WTC11 (cell line): Measurements from ENCODE around the gene BCL2L1.

Source experiments
- FOXJ3 ChIP-seq: sonication (generic); formaldehyde crosslinking; IDR thresholded peaks from 2 replicates; pipeline ENCODE4 v1.9.0; 2021; ENCODE audit warnings: missing genetic modification reagents, mild to moderate bottlenecking, borderline replicate concordance
- JUN ChIP-seq: sonication (generic); formaldehyde crosslinking; IDR thresholded peaks from 2 replicates; pipeline ENCODE4 v1.8.0; 2023; ENCODE audit warnings: mild to moderate bottlenecking, missing genetic modification reagents
- ZNF423 ChIP-seq: fragments of 250-450 bp; sonication (Bioruptor Pico); IDR thresholded peaks from 2 replicates; pipeline ENCODE4 v2.1.2; 2022; ENCODE audit warnings: mild to moderate bottlenecking, moderate library complexity
- TF ChIP-seq, protein P1 (sequence below): fragments of 200-600 bp; IDR thresholded peaks from 2 replicates; pipeline ENCODE4 v1.8.0; 2022; ENCODE audit warnings: antibody characterized with exemption
- TF ChIP-seq, protein P2 (sequence below): sonication (generic); formaldehyde crosslinking; IDR thresholded peaks from 2 replicates; pipeline ENCODE4 v1.8.1; 2022; ENCODE audit warnings: low read depth, missing genetic modification reagents, borderline replicate concordance
- TF ChIP-seq, protein P3 (sequence below): sonication (generic); formaldehyde crosslinking; IDR thresholded peaks from 2 replicates; pipeline ENCODE4 v1.8.1; 2023; ENCODE audit warnings: mild to moderate bottlenecking, missing genetic modification reagents

DNA sequence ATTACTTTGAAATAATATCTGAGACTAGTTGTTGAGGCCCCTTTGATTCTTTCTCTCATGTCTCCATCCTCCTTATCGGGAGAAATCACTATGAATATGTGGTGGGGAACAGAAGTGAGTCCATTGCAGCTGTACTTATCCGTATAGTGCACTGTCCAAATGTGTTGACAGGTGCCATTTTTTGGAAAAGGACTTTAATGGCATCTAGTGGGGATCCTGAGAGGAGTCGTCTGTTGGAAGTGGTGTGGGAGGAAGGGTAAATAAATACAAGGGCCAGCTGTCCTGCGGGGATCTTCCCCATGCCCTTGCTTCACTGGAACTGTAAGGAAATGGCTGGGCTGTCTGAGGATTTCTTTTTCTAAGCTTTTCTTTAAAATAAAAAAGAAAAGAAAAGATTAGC, 35.9 kb upstream of the BCL2L1 start:
- TF ChIP-seq FOXJ3 (CRISPR knock-in tag) (no peak), JUN (CRISPR knock-in tag) (no peak), ZNF423 (CRISPR knock-in tag) (no peak)
- TF ChIP-seq, protein P1, sequence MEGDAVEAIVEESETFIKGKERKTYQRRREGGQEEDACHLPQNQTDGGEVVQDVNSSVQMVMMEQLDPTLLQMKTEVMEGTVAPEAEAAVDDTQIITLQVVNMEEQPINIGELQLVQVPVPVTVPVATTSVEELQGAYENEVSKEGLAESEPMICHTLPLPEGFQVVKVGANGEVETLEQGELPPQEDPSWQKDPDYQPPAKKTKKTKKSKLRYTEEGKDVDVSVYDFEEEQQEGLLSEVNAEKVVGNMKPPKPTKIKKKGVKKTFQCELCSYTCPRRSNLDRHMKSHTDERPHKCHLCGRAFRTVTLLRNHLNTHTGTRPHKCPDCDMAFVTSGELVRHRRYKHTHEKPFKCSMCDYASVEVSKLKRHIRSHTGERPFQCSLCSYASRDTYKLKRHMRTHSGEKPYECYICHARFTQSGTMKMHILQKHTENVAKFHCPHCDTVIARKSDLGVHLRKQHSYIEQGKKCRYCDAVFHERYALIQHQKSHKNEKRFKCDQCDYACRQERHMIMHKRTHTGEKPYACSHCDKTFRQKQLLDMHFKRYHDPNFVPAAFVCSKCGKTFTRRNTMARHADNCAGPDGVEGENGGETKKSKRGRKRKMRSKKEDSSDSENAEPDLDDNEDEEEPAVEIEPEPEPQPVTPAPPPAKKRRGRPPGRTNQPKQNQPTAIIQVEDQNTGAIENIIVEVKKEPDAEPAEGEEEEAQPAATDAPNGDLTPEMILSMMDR, result no peak
- TF ChIP-seq, protein P2, sequence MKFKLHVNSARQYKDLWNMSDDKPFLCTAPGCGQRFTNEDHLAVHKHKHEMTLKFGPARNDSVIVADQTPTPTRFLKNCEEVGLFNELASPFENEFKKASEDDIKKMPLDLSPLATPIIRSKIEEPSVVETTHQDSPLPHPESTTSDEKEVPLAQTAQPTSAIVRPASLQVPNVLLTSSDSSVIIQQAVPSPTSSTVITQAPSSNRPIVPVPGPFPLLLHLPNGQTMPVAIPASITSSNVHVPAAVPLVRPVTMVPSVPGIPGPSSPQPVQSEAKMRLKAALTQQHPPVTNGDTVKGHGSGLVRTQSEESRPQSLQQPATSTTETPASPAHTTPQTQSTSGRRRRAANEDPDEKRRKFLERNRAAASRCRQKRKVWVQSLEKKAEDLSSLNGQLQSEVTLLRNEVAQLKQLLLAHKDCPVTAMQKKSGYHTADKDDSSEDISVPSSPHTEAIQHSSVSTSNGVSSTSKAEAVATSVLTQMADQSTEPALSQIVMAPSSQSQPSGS (CRISPR knock-in tag), result no peak
- TF ChIP-seq, protein P3, sequence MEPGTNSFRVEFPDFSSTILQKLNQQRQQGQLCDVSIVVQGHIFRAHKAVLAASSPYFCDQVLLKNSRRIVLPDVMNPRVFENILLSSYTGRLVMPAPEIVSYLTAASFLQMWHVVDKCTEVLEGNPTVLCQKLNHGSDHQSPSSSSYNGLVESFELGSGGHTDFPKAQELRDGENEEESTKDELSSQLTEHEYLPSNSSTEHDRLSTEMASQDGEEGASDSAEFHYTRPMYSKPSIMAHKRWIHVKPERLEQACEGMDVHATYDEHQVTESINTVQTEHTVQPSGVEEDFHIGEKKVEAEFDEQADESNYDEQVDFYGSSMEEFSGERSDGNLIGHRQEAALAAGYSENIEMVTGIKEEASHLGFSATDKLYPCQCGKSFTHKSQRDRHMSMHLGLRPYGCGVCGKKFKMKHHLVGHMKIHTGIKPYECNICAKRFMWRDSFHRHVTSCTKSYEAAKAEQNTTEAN (CRISPR knock-in tag), result no peak
